Activated T-cell treated with anti-CD3 and anti-CD28 coated beads, Interleukin-2, amount 50 U/mL, for 4 hours (primary cell): ENCODE data around the gene TMEM26. TPM values are rescaled to one million over a fixed set of nuclear protein-coding genes. Genes with fewer than 3 reads are reported as not detected.

Experiments used
- ATAC-seq, 2 donors: fragments of 200-7000 bp; cut with Tn5 transposase; one replicate each; pipeline ENCODE4 v1.10.0; 2021
- DNase-seq: peaks from one replicate; pipeline ENCODE4 v3.0.0-alpha.2; 2020
- H3K27me3 Mint-ChIP-seq: one replicate; pipeline ENCODE4 v1.8.0; 2021; ENCODE audit warnings: low read depth, mixed read lengths
- H3K36me3 Mint-ChIP-seq: one replicate; pipeline ENCODE4 v1.8.0; 2022; ENCODE audit warnings: mixed read lengths; ENCODE audit not compliant: insufficient read depth
- H3K4me1 Mint-ChIP-seq: one replicate; pipeline ENCODE4 v1.8.0; 2021; ENCODE audit warnings: low read depth, mixed read lengths
- H3K4me3 Mint-ChIP-seq: one replicate; pipeline ENCODE4 v1.8.0; 2021; ENCODE audit warnings: mild to moderate bottlenecking, moderate library complexity, mixed read lengths
- H3K9me3 Mint-ChIP-seq: one replicate; pipeline ENCODE4 v1.8.0; 2021; ENCODE audit warnings: mixed read lengths
- total RNA-seq, 3 donors: library from RNA; stranded (reverse); gene quantifications; one replicate each; pipeline ENCODE4 v1.2.1, GENCODE V29; 2021

The TMEM26 gene
- total RNA-seq, 3 donors from 2014 or later = not detected

DNA sequence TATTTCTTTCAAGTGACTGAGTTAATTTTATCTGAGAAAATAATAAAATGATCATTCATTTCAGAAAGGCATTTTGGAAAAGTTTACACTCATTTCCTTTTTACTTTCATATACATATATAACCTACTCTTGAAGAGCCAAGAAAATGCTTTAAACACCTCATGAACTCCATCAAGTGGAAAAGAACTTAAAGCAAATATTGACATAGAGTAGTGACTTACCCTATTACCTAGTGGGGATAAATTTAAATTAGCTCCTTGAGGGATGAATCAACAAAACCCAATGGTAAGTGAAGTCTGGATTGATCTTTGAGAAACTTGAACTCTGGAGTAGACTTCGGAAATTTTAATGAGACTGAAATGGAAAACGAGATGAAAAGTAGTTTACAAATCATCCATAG, 88.6 kb downstream of the TMEM26 start:
- H3K4me3 Mint-ChIP-seq = no peak overlapping the region
- no peaks in the 10 kb centered on the region for H3K4me1 Mint-ChIP-seq
- H3K36me3 Mint-ChIP-seq = no peaks in the 10 kb centered on the region
- ATAC-seq (no peak), DNase-seq (no peak)
- no peaks in the 10 kb centered on the region for H3K27me3 Mint-ChIP-seq
- no peaks in the 10 kb centered on the region for H3K9me3 Mint-ChIP-seq

DNA sequence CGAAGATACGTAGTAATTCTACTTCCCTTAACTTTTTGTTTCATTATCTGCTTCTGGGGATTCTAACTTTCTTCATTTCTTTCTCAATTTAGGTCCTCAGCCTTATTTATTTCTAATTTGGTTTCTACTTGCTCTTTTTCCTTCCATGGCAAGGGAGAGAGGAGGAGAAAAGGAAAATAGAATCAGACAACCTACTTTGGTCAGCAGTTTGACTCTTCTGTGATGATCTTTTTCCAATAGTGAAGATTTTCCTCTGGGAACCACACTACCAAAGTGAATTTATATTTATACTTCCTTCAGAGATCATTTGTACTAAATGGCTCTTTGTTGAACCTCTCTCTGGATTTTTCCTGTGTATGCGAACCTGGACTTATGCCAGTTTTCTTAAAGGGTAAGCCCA, 90.2 kb downstream of the TMEM26 start:
- H3K27me3 Mint-ChIP-seq = no peaks in the 10 kb centered on the region
- ATAC-seq (no peak), DNase-seq (no peak)
- H3K9me3 Mint-ChIP-seq = no peaks in the 10 kb centered on the region
- no peaks in the 10 kb centered on the region for H3K4me1 Mint-ChIP-seq
- no peaks in the 10 kb centered on the region for H3K36me3 Mint-ChIP-seq
- H3K4me3 Mint-ChIP-seq = no peak overlapping the region

DNA sequence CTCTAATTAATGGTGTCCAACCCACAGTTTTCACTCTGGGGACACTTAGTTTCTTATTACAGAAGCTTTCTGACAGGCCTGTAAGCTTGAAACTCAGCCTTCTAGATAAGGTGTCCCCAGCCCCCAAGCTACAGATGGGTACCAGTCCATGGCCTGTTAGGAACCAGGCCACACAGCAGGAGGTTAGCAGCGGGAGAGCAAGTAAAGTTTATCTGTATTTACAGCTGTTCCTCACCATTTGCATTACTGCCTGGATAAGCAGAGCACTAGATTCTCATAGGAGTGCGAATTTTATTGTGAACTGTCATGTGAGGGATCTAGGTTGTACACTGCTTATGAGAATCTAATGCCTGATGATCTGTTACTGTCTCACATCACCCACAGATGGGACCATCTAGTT, 93.7 kb downstream of the TMEM26 start:
- Mint-ChIP-seq H3K4me1 (no peaks in the 10 kb centered on the region), H3K9me3 (no peaks in the 10 kb centered on the region), H3K36me3 (no peaks in the 10 kb centered on the region), H3K27me3 (no peaks in the 10 kb centered on the region), H3K4me3 (no peak overlapping the region)
- ATAC-seq (no peak), DNase-seq (no peak)

DNA sequence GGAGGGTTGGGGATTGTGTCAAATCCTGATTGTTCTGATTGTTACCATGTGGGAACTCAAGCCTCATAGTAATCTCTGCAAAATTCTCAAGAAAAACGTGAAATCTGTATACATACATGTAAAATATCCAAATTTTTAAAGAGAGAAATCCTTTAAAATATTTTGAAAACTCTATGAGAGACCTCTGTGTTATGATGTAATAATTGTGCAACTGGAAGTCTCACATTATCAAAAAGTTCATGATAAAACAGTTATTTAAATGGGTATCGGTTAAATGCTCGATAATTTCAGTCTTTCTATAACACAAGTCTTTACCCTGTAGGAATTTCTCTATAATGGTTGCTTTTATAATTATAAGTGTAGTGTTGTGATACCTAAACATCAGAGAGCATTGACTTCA, 95.5 kb downstream of the TMEM26 start:
- DNase-seq (no peak), ATAC-seq (no peak)
- H3K27me3 Mint-ChIP-seq = peaks cover 6% of the 10 kb centered on the region
- no peaks in the 10 kb centered on the region for H3K9me3 Mint-ChIP-seq
- no peak overlapping the region for H3K4me3 Mint-ChIP-seq
- no peaks in the 10 kb centered on the region for H3K4me1 Mint-ChIP-seq
- no peaks in the 10 kb centered on the region for H3K36me3 Mint-ChIP-seq

Other genes with a start within 250 kb of the TMEM26 start
- gene CABCOCO1, start 209.5 kb upstream of the TMEM26 start, total RNA-seq = not detected